H1 (cell line): ENCODE data around the gene BMI1. TPM values are rescaled to one million over a fixed set of nuclear protein-coding genes. Genes with fewer than 3 reads are reported as not detected.

Source experiments
- EZH2 ChIP-seq: fragments of 200-600 bp; sonication (generic); IDR thresholded peaks from 2 replicates; pipeline ENCODE4 v1.7.1; 2012; ENCODE audit warnings: low read depth, mild to moderate bottlenecking, moderate library complexity, low read length, inconsistent platforms; ENCODE audit not compliant: severe bottlenecking
- KDM1A ChIP-seq: fragments of 200-600, 300-600 bp; sonication (generic); IDR thresholded peaks from 2 replicates; pipeline ENCODE4 v1.7.1; 2016; ENCODE audit warnings: mild to moderate bottlenecking, low read length, borderline replicate concordance
- SIRT6 ChIP-seq: IDR thresholded peaks from one replicate; pipeline ENCODE4 v1.7.1; 2012; ENCODE audit warnings: low read length, inconsistent platforms
- YY1 ChIP-seq: IDR thresholded peaks from 2 replicates; pipeline ENCODE4 v1.6.1; 2011; ENCODE audit warnings: low read depth, mild to moderate bottlenecking, low read length
- polyA plus RNA-seq, 7 experiments: library from polyadenylated mRNA; depleted of rRNA in 3 of 7; stranded (reverse) in 5 of 7; unstranded in 2 of 7; fragments of >200 nt in 5 of 7; fragments of 200-250 nt in 2 of 7; gene quantifications; 1 replicate in 5 of 7; 2 replicates in 1 of 7; 4 replicates in 1 of 7; pipeline versions ENCODE4 v1.2.1 to v1.2.3, GENCODE V29; 2011 to 2013; ENCODE audit warnings: missing spikeins in 2 of 7, mixed read lengths in 2 of 7
- total RNA-seq: library from RNA; stranded (reverse); fragmentation: NEBNext Ultra II Directional; extraction: Animal tissue kit (Norgen Biotek cat#: 25700); gene quantifications from 2 replicates; pipeline ENCODE4 v1.2.1, GENCODE V29; 2021

The BMI1 gene
- total and polyA plus RNA-seq, 2 of the 8 experiments (the other 6 are each of a cell fraction or from before 2014, with no cell fraction given), result 2.8 to 10.7 TPM

DNA sequence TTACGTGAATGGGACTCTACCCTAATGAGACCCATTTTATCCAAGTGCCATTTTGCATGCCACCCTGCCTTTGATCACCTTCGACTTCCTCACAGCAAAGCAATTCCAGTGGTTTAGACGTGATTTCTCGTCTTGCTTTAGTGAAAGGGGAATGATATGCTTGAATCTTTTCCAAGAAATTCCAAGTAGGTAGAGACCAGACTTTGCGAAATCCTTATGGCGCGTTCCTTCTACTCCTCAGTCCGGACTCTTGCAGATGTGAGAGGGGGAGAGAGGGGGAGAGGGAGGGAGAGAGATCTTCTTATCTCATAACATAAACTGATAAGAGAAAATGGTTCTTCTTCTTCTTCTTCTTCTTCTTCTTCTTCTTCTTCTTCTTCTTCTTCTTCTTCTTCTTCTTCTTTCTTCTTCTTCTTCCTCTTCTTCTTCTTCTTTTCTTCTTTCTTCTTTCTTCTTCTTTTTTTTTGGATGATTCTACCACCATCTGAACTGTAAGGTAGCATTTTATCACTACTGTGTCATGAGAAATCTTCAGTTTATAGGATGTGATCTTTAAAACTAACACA lies 25.3 kb downstream of the BMI1 start (continued):
- TF ChIP-seq SIRT6, result no peak
- TF ChIP-seq EZH2, result peak; percentile 6
- no peak for TF ChIP-seq YY1
- no peak for TF ChIP-seq KDM1A
- TF ChIP-seq, all 59 proteins: peak for 2
